ENCODE data around the gene NOL9.

The NOL9 gene

DNA sequence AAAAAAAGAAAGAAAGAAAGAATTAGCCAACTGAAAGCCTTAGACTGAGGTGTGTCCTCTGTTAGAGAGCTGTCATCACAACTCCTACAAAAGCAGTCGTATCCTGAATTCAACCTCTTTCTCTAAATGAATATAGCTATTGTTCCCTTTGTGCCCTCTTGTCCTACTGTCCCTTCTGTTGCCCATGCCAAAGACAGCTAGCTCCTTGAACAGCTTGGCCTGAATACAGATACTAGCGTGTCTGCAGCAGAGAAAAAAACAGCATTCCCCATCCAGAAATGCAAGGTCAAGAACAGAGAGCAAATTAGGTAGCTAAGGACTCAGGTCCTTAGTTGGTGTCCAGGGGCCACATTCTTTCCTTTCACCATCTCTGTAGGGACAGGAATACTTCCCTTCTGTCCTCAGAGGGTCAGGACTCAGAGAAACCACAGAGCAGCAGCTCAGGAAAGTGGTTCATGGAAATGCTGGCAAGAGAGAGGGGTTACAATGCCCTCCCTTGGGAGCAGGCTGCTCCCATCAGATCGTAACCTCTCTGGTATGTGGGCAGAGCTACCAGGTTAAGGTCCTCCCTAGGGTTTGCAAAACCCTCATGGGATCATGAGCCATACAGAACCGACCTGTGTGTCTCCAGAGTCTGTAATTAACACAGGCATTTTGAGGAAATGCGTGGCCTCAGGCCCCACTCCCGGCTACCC, 23.7 kb upstream of the NOL9 start:
- no peak for DNase-seq (ENCODE audit: low read depth in 1 of 2, low spot score in 1 of 2)
- Histone ChIP-seq H3K4me3 (replicated peaks; ENCODE audit: insufficient read depth, low read length) (no peak overlapping the region), H3K27me3 (ENCODE audit: insufficient read depth, poor library complexity, severe bottlenecking) (no peaks in the 10 kb centered on the region), H3K27ac (replicated peaks) (no peak overlapping the region)
- TF ChIP-seq SPI1 (IDR thresholded peaks at IDR 0.05; ENCODE audit: borderline replicate concordance, low read depth) = no peak
- no peak for TF ChIP-seq CTCF (IDR thresholded peaks at IDR 0.05; ENCODE audit: insufficient read depth, low read length)
- TF ChIP-seq, protein P1, sequence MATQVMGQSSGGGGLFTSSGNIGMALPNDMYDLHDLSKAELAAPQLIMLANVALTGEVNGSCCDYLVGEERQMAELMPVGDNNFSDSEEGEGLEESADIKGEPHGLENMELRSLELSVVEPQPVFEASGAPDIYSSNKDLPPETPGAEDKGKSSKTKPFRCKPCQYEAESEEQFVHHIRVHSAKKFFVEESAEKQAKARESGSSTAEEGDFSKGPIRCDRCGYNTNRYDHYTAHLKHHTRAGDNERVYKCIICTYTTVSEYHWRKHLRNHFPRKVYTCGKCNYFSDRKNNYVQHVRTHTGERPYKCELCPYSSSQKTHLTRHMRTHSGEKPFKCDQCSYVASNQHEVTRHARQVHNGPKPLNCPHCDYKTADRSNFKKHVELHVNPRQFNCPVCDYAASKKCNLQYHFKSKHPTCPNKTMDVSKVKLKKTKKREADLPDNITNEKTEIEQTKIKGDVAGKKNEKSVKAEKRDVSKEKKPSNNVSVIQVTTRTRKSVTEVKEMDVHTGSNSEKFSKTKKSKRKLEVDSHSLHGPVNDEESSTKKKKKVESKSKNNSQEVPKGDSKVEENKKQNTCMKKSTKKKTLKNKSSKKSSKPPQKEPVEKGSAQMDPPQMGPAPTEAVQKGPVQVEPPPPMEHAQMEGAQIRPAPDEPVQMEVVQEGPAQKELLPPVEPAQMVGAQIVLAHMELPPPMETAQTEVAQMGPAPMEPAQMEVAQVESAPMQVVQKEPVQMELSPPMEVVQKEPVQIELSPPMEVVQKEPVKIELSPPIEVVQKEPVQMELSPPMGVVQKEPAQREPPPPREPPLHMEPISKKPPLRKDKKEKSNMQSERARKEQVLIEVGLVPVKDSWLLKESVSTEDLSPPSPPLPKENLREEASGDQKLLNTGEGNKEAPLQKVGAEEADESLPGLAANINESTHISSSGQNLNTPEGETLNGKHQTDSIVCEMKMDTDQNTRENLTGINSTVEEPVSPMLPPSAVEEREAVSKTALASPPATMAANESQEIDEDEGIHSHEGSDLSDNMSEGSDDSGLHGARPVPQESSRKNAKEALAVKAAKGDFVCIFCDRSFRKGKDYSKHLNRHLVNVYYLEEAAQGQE (IDR thresholded peaks at IDR 0.05; ENCODE audit: insufficient replicate concordance, low read depth) = no peak
- no peak for TF ChIP-seq GABPA (IDR thresholded peaks at IDR 0.05; ENCODE audit: low read depth)
- no peak for TF ChIP-seq POLR2AphosphoS5 (IDR thresholded peaks at IDR 0.05; ENCODE audit: low read depth)

DNA sequence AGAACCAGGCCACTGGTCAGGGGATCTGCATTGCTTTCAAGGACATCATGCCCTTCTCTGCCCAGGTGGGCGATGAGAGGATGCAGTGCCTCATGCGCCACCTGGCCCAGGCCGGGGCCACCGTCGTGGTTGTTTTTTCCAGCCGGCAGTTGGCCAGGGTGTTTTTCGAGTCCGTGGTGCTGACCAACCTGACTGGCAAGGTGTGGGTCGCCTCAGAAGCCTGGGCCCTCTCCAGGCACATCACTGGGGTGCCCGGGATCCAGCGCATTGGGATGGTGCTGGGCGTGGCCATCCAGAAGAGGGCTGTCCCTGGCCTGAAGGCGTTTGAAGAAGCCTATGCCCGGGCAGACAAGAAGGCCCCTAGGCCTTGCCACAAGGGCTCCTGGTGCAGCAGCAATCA, 20.5 kb upstream of the NOL9 start:
- TF ChIP-seq, protein P1 (IDR thresholded peaks at IDR 0.05; ENCODE audit: insufficient replicate concordance, low read depth) = no peak
- TF ChIP-seq POLR2AphosphoS5 (IDR thresholded peaks at IDR 0.05; ENCODE audit: low read depth) = no peak
- no peak for TF ChIP-seq SPI1 (IDR thresholded peaks at IDR 0.05; ENCODE audit: borderline replicate concordance, low read depth)
- no peak for TF ChIP-seq GABPA (IDR thresholded peaks at IDR 0.05; ENCODE audit: low read depth)
- no peak for TF ChIP-seq CTCF (IDR thresholded peaks at IDR 0.05; ENCODE audit: insufficient read depth, low read length)
- no peak overlapping the region for H3K4me3 ChIP-seq (replicated peaks; ENCODE audit: insufficient read depth, low read length)
- no peaks in the 10 kb centered on the region for H3K27me3 ChIP-seq (ENCODE audit: insufficient read depth, poor library complexity, severe bottlenecking)
- H3K27ac ChIP-seq (replicated peaks) = no peak overlapping the region
- no peak for DNase-seq (ENCODE audit: low read depth in 1 of 2, low spot score in 1 of 2)

DNA sequence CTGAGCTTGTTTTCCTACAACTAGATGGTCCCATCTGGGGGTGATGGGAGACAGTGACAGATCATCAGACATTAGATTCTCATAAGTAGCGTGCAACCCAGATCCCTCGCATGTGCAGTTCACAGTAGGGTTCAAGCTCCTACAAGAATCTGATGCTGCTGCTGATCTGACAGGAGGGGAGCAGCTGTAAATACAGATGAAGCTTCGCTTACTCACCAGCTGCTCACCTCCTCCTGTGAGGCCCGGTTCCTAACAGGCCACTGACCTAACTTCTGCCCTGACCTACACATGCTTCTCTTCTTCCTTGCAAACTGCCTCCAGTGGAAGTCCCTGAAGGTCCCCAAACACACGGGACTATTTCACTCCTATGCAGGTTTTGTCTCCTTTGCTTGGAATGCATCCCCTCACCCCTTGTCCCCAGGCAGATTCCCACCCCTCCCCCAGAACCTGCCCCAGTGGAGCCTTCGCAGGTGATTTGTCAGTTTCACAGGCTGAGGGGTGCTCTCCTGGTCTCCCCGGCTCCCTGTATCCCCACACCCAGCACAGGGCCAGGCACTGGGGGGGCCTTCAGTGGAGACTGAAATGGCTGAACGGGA, 19.8 kb upstream of the NOL9 start:
- no peak for DNase-seq (ENCODE audit: low read depth in 1 of 2, low spot score in 1 of 2)
- no peak overlapping the region for H3K27ac ChIP-seq (replicated peaks)
- H3K27me3 ChIP-seq (ENCODE audit: insufficient read depth, poor library complexity, severe bottlenecking) = no peaks in the 10 kb centered on the region
- no peak overlapping the region for H3K4me3 ChIP-seq (replicated peaks; ENCODE audit: insufficient read depth, low read length)
- TF ChIP-seq POLR2AphosphoS5 (IDR thresholded peaks at IDR 0.05; ENCODE audit: low read depth) = no peak
- TF ChIP-seq, protein P1 (IDR thresholded peaks at IDR 0.05; ENCODE audit: insufficient replicate concordance, low read depth) = no peak
- no peak for TF ChIP-seq CTCF (IDR thresholded peaks at IDR 0.05; ENCODE audit: insufficient read depth, low read length)
- TF ChIP-seq SPI1 (IDR thresholded peaks at IDR 0.05; ENCODE audit: borderline replicate concordance, low read depth) = no peak
- TF ChIP-seq GABPA (IDR thresholded peaks at IDR 0.05; ENCODE audit: low read depth) = no peak
